Neuronal stem cell (in vitro differentiated cells): ENCODE data around the gene TECTB.
A peak's percentile ranks its signal among the peaks of the same experiment; 100 is the strongest.

Experiments used
- DNase-seq: peaks from one replicate; pipeline ENCODE4 v3.0.0-alpha.2; 2013; ENCODE audit warnings: low spot score
- H2AFZ ChIP-seq: one replicate; pipeline ENCODE4 v1.6.1; 2013; ENCODE audit warnings: mild to moderate bottlenecking, low read length, inconsistent platforms
- H2AK5ac ChIP-seq: 2 replicates; pipeline ENCODE4 v1.6.1; 2013; ENCODE audit warnings: low read depth, mild to moderate bottlenecking, inconsistent platforms, low read length, moderate library complexity, mixed read lengths
- H2BK120ac ChIP-seq: 2 replicates; pipeline ENCODE4 v1.6.1; 2013; ENCODE audit warnings: low read depth, mild to moderate bottlenecking, inconsistent platforms, low read length, moderate library complexity, mixed read lengths
- H2BK12ac ChIP-seq: one replicate; pipeline ENCODE4 v1.6.1; 2013; ENCODE audit warnings: low read length, inconsistent platforms
- H2BK15ac ChIP-seq: 2 replicates; pipeline ENCODE4 v1.6.1; 2013; ENCODE audit warnings: mild to moderate bottlenecking, low read length, inconsistent platforms, mixed read lengths
- H2BK5ac ChIP-seq: one replicate; pipeline ENCODE4 v1.6.1; 2013; ENCODE audit warnings: inconsistent platforms, mild to moderate bottlenecking, low read length, moderate library complexity
- H3K14ac ChIP-seq: one replicate; pipeline ENCODE4 v1.6.1; 2013; ENCODE audit warnings: low read length, inconsistent platforms
- H3K18ac ChIP-seq: 2 replicates; pipeline ENCODE4 v1.6.1; 2013; ENCODE audit warnings: low read length, inconsistent platforms
- H3K23ac ChIP-seq: 2 replicates; pipeline ENCODE4 v1.6.1; 2013; ENCODE audit warnings: low read depth, mild to moderate bottlenecking, mixed read lengths, low read length, inconsistent platforms; ENCODE audit not compliant: poor library complexity
- H3K27ac ChIP-seq: replicated peaks from 3 replicates; pipeline ENCODE4 v1.5.1; 2013; ENCODE audit warnings: low read length, inconsistent platforms
- H3K27me3 ChIP-seq, 3 experiments: 2 replicates each; pipeline ENCODE4 v1.6.1; 2013; ENCODE audit warnings: low read length in 3 of 3, mild to moderate bottlenecking in 2 of 3, inconsistent platforms in 1 of 3, low read depth in 1 of 3, mixed read lengths in 1 of 3, moderate library complexity in 1 of 3; ENCODE audit not compliant: control insufficient read depth in 3 of 3, insufficient read depth in 3 of 3
- H3K36me3 ChIP-seq, 2 donors: replicated peaks in 1 of 2; 2 replicates each; pipeline ENCODE4 v1.6.1; 2013; ENCODE audit warnings: low read length in 2 of 2; ENCODE audit not compliant: control insufficient read depth in 2 of 2, insufficient read depth in 2 of 2
- H3K4ac ChIP-seq: 2 replicates; pipeline ENCODE4 v1.6.1; 2013; ENCODE audit warnings: inconsistent platforms, mild to moderate bottlenecking, low read length, moderate library complexity
- H3K4me1 ChIP-seq, 2 donors: 1 replicate in 1 of 2; 2 replicates in 1 of 2; pipeline ENCODE4 v1.6.1; 2013; ENCODE audit warnings: low read length in 2 of 2, low read depth in 1 of 2; ENCODE audit not compliant: control insufficient read depth in 2 of 2, insufficient read depth in 1 of 2
- H3K4me2 ChIP-seq: one replicate; pipeline ENCODE4 v1.6.1; 2013; ENCODE audit warnings: mild to moderate bottlenecking, low read length, inconsistent platforms; ENCODE audit not compliant: insufficient read depth, poor library complexity, severe bottlenecking
- H3K4me3 ChIP-seq, 2 donors: 2 replicates each; pipeline ENCODE4 v1.5.1; 2013; ENCODE audit warnings: low read length in 2 of 2, mild to moderate bottlenecking in 2 of 2, inconsistent platforms in 1 of 2, moderate library complexity in 1 of 2
- H3K79me1 ChIP-seq: one replicate; pipeline ENCODE4 v1.6.1; 2013; ENCODE audit warnings: low read depth, mild to moderate bottlenecking, inconsistent platforms, low read length, moderate library complexity
- H3K9ac ChIP-seq: one replicate; pipeline ENCODE4 v1.6.1; 2013; ENCODE audit warnings: mild to moderate bottlenecking, low read depth, low read length, inconsistent platforms; ENCODE audit not compliant: poor library complexity
- H3K9me3 ChIP-seq, 2 donors: replicated peaks in 1 of 2; 2 replicates each; pipeline versions ENCODE3 to v1.6.1; 2013; ENCODE audit warnings: low read length in 2 of 2, mild to moderate bottlenecking in 2 of 2, inconsistent platforms in 1 of 2, low read depth in 1 of 2, mixed read lengths in 1 of 2, moderate library complexity in 1 of 2; ENCODE audit not compliant: control insufficient read depth in 2 of 2, insufficient read depth in 1 of 2
- H4K8ac ChIP-seq: one replicate; pipeline ENCODE4 v1.6.1; 2013; ENCODE audit warnings: low read depth, mild to moderate bottlenecking, inconsistent platforms, low read length, moderate library complexity
- H4K91ac ChIP-seq: one replicate; pipeline ENCODE4 v1.6.1; 2013; ENCODE audit warnings: low read length, low read depth, mild to moderate bottlenecking, inconsistent platforms; ENCODE audit not compliant: poor library complexity
- WGBS, 2 donors: extraction: QIAGEN DNeasy Blood & Tissue Kit; methylation state at CpG; one replicate each; pipeline ENCODE4 v1.1.7; 2013; ENCODE audit warnings: missing lambda C conversion rate in 2 of 2, mixed read lengths in 1 of 2; ENCODE audit not compliant: insufficient read length in 2 of 2, insufficient replicate concordance in 1 of 2; ENCODE audit errors: extremely low coverage in 2 of 2; 5-methylcytosine and 5-hydroxymethylcytosine counted together

The TECTB gene

DNA sequence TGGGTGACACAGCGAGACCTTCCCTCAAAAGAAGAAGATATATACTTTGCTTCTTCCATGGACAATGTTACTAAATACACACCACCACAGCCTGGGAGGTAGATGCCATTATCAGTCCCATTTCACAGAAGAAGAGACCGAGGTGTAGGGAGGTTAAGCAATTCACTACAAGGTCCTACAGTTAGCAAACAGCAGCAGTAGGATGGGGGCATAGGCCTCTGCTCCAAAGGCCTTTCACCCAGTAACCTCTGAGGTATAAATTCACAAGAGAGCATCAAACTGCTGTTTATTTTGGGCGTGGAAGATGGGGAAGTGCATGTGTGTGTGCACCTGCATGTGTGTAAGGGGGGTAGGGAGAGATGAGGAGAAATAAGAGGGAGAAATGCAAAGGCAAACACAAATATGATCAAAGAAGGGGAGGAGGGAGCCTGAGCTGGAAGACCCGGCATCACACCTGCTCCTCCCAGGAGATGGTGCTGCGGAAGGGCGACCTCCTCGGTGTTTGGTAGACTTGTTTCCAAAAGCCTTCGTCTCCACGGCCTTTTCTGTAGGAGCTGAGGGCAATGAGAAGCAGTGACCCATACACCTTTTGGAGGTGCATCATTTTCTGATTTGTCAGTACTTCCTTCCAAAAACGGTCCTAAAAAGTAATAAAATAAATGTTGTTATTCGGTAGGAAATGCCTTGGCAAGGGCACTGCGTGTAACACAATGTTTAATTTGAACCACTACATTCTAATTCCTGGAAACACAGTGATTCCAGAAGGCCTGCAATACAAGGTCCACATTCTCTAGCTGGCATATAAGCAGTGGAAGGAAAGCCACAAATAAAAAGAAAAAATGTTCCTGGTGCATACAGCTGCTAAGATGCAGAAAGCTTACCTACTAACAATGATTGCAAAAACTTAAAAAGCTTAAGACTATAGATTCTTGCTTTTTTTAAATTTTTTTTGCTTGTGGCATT lies 64.8 kb downstream of the TECTB start:
- no peak overlapping the region for H4K91ac ChIP-seq
- no peaks in the 10 kb centered on the region for H3K36me3 ChIP-seq
- H3K9me3 ChIP-seq = no peaks in the 10 kb centered on the region
- no peak overlapping the region for H3K4me2 ChIP-seq
- no peak overlapping the region for H3K4ac ChIP-seq
- H4K8ac ChIP-seq = no peak overlapping the region
- H2AFZ ChIP-seq = no peak overlapping the region
- H2BK120ac ChIP-seq = no peak overlapping the region
- no peak overlapping the region for H2AK5ac ChIP-seq
- no peak overlapping the region for H3K14ac ChIP-seq
- no peaks in the 10 kb centered on the region for H3K79me1 ChIP-seq
- H2BK12ac ChIP-seq = no peak overlapping the region
- no peak overlapping the region for H3K23ac ChIP-seq
- no peaks in the 10 kb centered on the region for H3K27me3 ChIP-seq
- DNase-seq = no peak
- WGBS, 2 donors = no CpG with 5 or more reads among the region's 12 CpGs
- H3K9ac ChIP-seq = no peak overlapping the region
- H2BK5ac ChIP-seq = no peak overlapping the region
- H3K18ac ChIP-seq = no peak overlapping the region
- no peak overlapping the region for H2BK15ac ChIP-seq
- H3K4me3 ChIP-seq = no peak overlapping the region
- H3K27ac ChIP-seq = no peak overlapping the region
- H3K4me1 ChIP-seq = peaks cover 4 to 10% of the 10 kb centered on the region in 2 donors

DNA sequence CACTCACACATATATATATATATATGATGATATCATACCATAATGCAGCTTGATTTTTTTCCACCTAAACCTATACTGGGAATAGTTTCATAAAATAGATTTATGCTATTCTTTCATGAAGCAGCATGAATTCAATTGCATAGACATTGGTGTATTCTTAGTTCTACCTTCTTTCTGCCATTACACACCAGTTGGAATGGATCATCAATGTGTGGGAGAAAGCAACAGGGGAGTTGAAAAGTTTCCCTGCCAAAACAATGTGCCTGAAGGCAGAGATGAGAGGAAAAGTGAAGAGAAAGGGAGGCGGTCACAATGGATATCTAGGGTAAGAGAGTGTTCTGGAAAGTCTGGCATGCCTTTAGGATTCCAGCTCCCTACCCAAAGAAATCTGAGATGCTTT lies 65.6 kb downstream of the TECTB start:
- no peak overlapping the region for H4K91ac ChIP-seq
- DNase-seq = no peak
- no peak overlapping the region for H3K4me2 ChIP-seq
- H3K9ac ChIP-seq = no peak overlapping the region
- no peaks in the 10 kb centered on the region for H3K36me3 ChIP-seq
- no peak overlapping the region for H2BK120ac ChIP-seq
- H3K4ac ChIP-seq = no peak overlapping the region
- no peak overlapping the region for H2BK15ac ChIP-seq
- H3K4me3 ChIP-seq = no peak overlapping the region
- H2AK5ac ChIP-seq = no peak overlapping the region
- H3K18ac ChIP-seq = no peak overlapping the region
- H2AFZ ChIP-seq = no peak overlapping the region
- H3K9me3 ChIP-seq = no peaks in the 10 kb centered on the region
- H2BK5ac ChIP-seq = no peak overlapping the region
- no peak overlapping the region for H3K14ac ChIP-seq
- H3K4me1 ChIP-seq = peaks cover 4 to 9% of the 10 kb centered on the region in 2 donors
- no peak overlapping the region for H2BK12ac ChIP-seq
- WGBS, 2 donors = no CpG with 5 or more reads among the region's 1 CpG
- H3K27me3 ChIP-seq = no peaks in the 10 kb centered on the region
- H4K8ac ChIP-seq = no peak overlapping the region
- no peak overlapping the region for H3K27ac ChIP-seq
- no peak overlapping the region for H3K23ac ChIP-seq
- no peaks in the 10 kb centered on the region for H3K79me1 ChIP-seq

DNA sequence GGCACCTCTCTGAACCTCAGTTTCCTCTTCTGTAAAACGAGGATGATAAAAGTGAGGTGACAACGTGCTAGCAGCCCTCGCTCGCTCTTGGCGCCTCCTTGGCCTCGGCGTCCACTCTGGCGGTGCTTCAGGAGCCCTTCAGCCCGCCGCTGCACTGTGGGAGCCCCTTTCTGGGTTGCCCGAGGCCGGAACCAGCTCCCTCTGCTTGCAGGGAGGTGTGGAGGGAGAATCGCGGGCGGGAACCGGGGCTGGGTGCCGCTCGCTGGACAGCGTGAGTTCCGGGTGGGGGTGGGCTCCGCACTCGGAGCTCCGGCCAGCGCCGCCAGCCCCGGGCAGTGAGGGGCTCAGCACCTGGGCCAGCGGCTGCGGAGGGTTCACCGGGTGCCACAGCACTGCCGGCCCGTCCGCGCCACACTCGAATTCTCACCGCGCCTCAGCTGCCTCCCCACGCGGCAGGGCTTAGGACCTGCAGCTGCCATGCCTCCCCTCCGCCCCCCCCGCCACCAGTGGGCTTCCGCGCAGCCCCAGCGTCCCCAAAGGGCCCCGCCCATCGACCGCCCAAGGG lies 66.4 kb downstream of the TECTB start:
- no peak overlapping the region for H2BK120ac ChIP-seq
- H3K4ac ChIP-seq = no peak overlapping the region
- H3K79me1 ChIP-seq = no peaks in the 10 kb centered on the region
- no peak overlapping the region for H3K23ac ChIP-seq
- H3K36me3 ChIP-seq = no peaks in the 10 kb centered on the region
- no peak overlapping the region for H4K8ac ChIP-seq
- no CpG with 5 or more reads among the region's 46 CpGs for WGBS, 2 donors
- no peaks in the 10 kb centered on the region for H3K27me3 ChIP-seq
- no peak overlapping the region for H4K91ac ChIP-seq
- H3K27ac ChIP-seq = no peak overlapping the region
- no peak for DNase-seq
- H2AFZ ChIP-seq = no peak overlapping the region
- peaks cover 4% of the 10 kb centered on the region in 2 donors for H3K4me1 ChIP-seq
- peak overlapping the region; percentile 17 for H2AK5ac ChIP-seq
- H3K9me3 ChIP-seq = no peaks in the 10 kb centered on the region
- no peak overlapping the region for H3K18ac ChIP-seq
- H2BK15ac ChIP-seq = no peak overlapping the region
- H3K4me2 ChIP-seq = no peak overlapping the region
- H2BK12ac ChIP-seq = no peak overlapping the region
- no peak overlapping the region for H2BK5ac ChIP-seq
- no peak overlapping the region for H3K4me3 ChIP-seq
- no peak overlapping the region for H3K9ac ChIP-seq
- no peak overlapping the region for H3K14ac ChIP-seq

- Histone ChIP-seq H3K4me2 (no peak overlapping the region), H3K14ac (no peak overlapping the region), H2BK5ac (no peak overlapping the region), H4K8ac (no peak overlapping the region), H2AK5ac (no peak overlapping the region), H3K9me3 (no peaks in the 10 kb centered on the region), H3K36me3 (no peaks in the 10 kb centered on the region), H3K4ac (no peak overlapping the region), H3K23ac (no peak overlapping the region), H2AFZ (peak overlapping the region; percentile 30), H3K27me3 (no peaks in the 10 kb centered on the region), H2BK12ac (no peak overlapping the region), H3K79me1 (no peaks in the 10 kb centered on the region), H3K18ac (no peak overlapping the region), H2BK15ac (no peak overlapping the region), H3K4me1 (peaks cover 4% of the 10 kb centered on the region in 2 donors), H3K27ac (no peak overlapping the region), H2BK120ac (no peak overlapping the region), H3K4me3 (no peak overlapping the region), H4K91ac (no peak overlapping the region), H3K9ac (no peak overlapping the region)
- WGBS, 2 donors = no CpG with 5 or more reads among the region's 8 CpGs
- no peak for DNase-seq
These were observed 67.9 kb downstream of the TECTB start for GRCh38 chr10:112351146-112351545.
